CD4-positive, CD25-positive, alpha-beta regulatory T cell (primary cell): ENCODE measurements around the gene KLHL41. TPM values are rescaled to one million over a fixed set of nuclear protein-coding genes. Genes with fewer than 3 reads are reported as not detected.

ENCODE experiments used
- ATAC-seq, 2 donors: fragments of 150-1000 bp; cut with Tn5 transposase; one replicate each; pipeline ENCODE4 v1.10.0; 2021; ENCODE audit warnings: low read depth in 2 of 2, moderate number of reproducible peaks in 2 of 2, moderate library complexity in 1 of 2
- DNase-seq, 3 donors: peaks; one replicate each; pipeline versions ENCODE4 v3.0.0 to v3.0.0-alpha.2; 2012 to 2022; ENCODE audit warnings: mixed read lengths in 1 of 3
- H3K27ac ChIP-seq: one replicate; pipeline ENCODE4 v1.7.0; 2013; ENCODE audit warnings: mild to moderate bottlenecking, low read length; ENCODE audit not compliant: insufficient read depth, poor library complexity, severe bottlenecking
- H3K27me3 ChIP-seq: one replicate; pipeline ENCODE4 v1.7.0; 2013; ENCODE audit warnings: low read length; ENCODE audit not compliant: control insufficient read depth, insufficient read depth
- H3K36me3 ChIP-seq: one replicate; pipeline ENCODE4 v1.7.0; 2013; ENCODE audit warnings: mild to moderate bottlenecking, low read length, moderate library complexity; ENCODE audit not compliant: control insufficient read depth, insufficient read depth
- H3K4me1 ChIP-seq: 2 replicates; pipeline ENCODE4 v1.7.0; 2013; ENCODE audit warnings: mild to moderate bottlenecking, low read length; ENCODE audit not compliant: insufficient read depth, control insufficient read depth, poor library complexity, severe bottlenecking
- H3K4me3 ChIP-seq: one replicate; pipeline ENCODE4 v1.7.0; 2013; ENCODE audit warnings: low read depth, mild to moderate bottlenecking, low read length, moderate library complexity
- H3K9me3 ChIP-seq, 2 experiments: 1 replicate in 1 of 2; 2 replicates in 1 of 2; pipeline ENCODE4 v1.7.0; 2013; ENCODE audit warnings: low read length in 2 of 2, mild to moderate bottlenecking in 1 of 2, moderate library complexity in 1 of 2; ENCODE audit not compliant: control insufficient read depth in 2 of 2
- H3K27ac Mint-ChIP-seq, 3 donors: one replicate each; pipeline ENCODE4 v1.8.0; 2020 to 2022; ENCODE audit warnings: mild to moderate bottlenecking in 3 of 3, mixed read lengths in 3 of 3, moderate library complexity in 2 of 3
- H3K27me3 Mint-ChIP-seq: one replicate; pipeline ENCODE4 v1.8.0; 2022; ENCODE audit warnings: mild to moderate bottlenecking, mixed read lengths
- H3K36me3 Mint-ChIP-seq: one replicate; pipeline ENCODE4 v1.8.0; 2020; ENCODE audit warnings: mixed read lengths
- H3K4me1 Mint-ChIP-seq, 4 donors: one replicate each; pipeline ENCODE4 v1.8.0; 2020 to 2022; ENCODE audit warnings: mixed read lengths in 4 of 4, mild to moderate bottlenecking in 1 of 4
- H3K4me3 Mint-ChIP-seq, 4 donors: one replicate each; pipeline ENCODE4 v1.8.0; 2020 to 2022; ENCODE audit warnings: mild to moderate bottlenecking in 4 of 4, mixed read lengths in 4 of 4, moderate library complexity in 3 of 4
- H3K9me3 Mint-ChIP-seq, 7 donors: one replicate each; pipeline ENCODE4 v1.8.0; 2020 to 2022; ENCODE audit warnings: mixed read lengths in 7 of 7, mild to moderate bottlenecking in 3 of 7, moderate library complexity in 2 of 7
- polyA plus RNA-seq, 4 donors: library from polyadenylated mRNA; unstranded; fragments of 300-500 nt; fragmentation: Illumina TruSeq; gene quantifications; one replicate each; pipeline ENCODE4 v1.2.3, GENCODE V29; 2021
- total RNA-seq: library from RNA; stranded (reverse); gene quantifications from one replicate; pipeline ENCODE4 v1.2.3, GENCODE V29; 2022

KLHL41 gene
- total and polyA plus RNA-seq, 5 donors from 2014 or later, result 0.08 TPM; not detected in 4

- Histone ChIP-seq H3K27me3 (no peaks in the 10 kb centered on the region), H3K36me3 (no peaks in the 10 kb centered on the region), H3K4me1 (no peaks in the 10 kb centered on the region), H3K9me3 (no peaks in the 10 kb centered on the region), H3K27ac (no peak overlapping the region), H3K4me3 (no peak overlapping the region)
- Mint-ChIP-seq H3K36me3 (no peaks in the 10 kb centered on the region), H3K27me3 (no peaks in the 10 kb centered on the region), H3K9me3 (no peaks in the 10 kb centered on the region), H3K4me1 (no peaks in the 10 kb centered on the region), H3K4me3 (no peak overlapping the region), H3K27ac (no peak overlapping the region)
- DNase-seq (no peak), ATAC-seq (no peak)
These were observed 37.3 kb upstream of the KLHL41 start for GRCh38 chr2:169472249-169472648.

DNA sequence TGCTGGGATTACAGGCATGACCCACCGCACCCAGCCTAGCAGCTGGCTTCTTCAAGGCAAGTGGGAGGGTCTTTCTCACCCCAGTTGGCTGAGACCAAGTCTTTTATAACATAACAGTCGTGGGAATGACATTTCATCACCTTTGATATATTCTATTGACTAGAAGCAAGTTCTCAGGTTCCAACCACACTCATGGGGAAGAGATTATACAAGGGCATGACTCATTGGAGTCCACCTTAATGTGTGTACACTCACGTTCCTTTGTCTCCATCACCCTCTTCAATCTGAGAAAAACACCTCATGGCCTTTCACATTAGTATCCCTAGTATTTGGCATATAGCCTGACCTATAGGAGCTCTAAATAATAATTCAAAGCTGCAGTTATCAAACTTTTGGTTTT, 33.0 kb upstream of the KLHL41 start:
- Mint-ChIP-seq H3K4me1 (peaks cover 8 to 21% (median 13%) of the 10 kb centered on the region in 4 donors), H3K9me3 (peaks cover 0 to 2% (median 0%) of the 10 kb centered on the region in 7 donors)

DNA sequence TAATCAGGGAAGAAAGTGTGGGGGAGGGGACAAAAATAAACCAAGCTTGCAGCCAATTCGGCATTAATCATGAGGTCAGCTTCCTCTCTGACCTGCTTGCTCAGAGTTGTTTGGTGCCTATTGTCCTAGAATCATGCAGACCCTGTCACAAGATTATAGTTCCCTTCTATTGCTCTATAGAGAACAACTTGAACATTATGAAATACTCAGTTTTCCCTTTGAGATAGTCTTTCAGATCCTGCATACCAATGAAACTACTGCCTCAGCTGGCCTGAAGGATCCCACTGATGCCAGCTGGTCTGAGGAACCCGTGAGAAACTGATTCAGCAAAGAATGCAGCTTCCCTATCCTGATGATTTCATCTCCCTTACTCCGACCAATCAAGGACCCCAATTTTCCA, 31.2 kb upstream of the KLHL41 start:
- Mint-ChIP-seq H3K27me3 (peaks cover 4% of the 10 kb centered on the region), H3K27ac (no peak overlapping the region), H3K36me3 (peaks cover 2% of the 10 kb centered on the region), H3K4me1 (peaks cover 8 to 25% (median 17%) of the 10 kb centered on the region in 4 donors), H3K4me3 (peak overlapping the region; percentile 85 to 93 (median 90)), H3K9me3 (peaks cover 0 to 2% (median 0%) of the 10 kb centered on the region in 7 donors)
- Histone ChIP-seq H3K36me3 (no peaks in the 10 kb centered on the region), H3K4me3 (peak overlapping the region; percentile 32), H3K27me3 (no peaks in the 10 kb centered on the region), H3K9me3 (no peaks in the 10 kb centered on the region), H3K27ac (no peak overlapping the region), H3K4me1 (peaks cover 9% of the 10 kb centered on the region)
- ATAC-seq (no peak), DNase-seq (no peak)

More for the DNA sequence above, 33.0 kb upstream of the KLHL41 start:
- Histone ChIP-seq H3K9me3 (no peaks in the 10 kb centered on the region), H3K4me1 (peaks cover 9% of the 10 kb centered on the region), H3K36me3 (no peaks in the 10 kb centered on the region), H3K27ac (no peak overlapping the region), H3K27me3 (no peaks in the 10 kb centered on the region), H3K4me3 (no peak overlapping the region)
- peaks cover 4% of the 10 kb centered on the region for H3K27me3 Mint-ChIP-seq
- no peak for DNase-seq
- H3K4me3 Mint-ChIP-seq, result no peak overlapping the region
- H3K36me3 Mint-ChIP-seq, result no peaks in the 10 kb centered on the region
- no peak overlapping the region for H3K27ac Mint-ChIP-seq
- ATAC-seq, result no peak

DNA sequence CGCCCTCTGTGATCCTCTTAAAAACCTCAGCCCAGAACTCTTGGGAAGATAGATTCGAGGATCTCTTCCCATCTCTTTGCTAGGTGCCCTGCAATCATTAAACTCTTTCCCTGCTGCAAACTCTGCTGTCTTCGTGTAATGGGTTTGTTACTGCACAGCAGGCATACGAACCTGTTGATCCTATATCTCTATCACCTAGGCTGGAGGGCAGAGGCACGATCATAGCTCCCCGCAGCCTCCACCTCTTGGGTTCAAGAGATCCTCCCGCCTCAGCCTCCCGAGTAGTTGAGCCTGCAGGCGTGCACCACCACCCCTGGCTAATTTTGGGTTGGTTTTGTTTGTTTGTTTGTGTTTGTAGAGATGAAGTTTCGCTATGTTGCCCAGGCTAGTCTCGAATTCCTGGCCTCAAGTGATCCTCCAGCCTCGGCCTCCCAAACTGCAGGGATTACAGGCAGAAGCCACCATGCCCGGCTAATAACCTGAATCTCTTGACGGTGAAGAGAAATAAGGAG, 30.7 kb upstream of the KLHL41 start:
- ATAC-seq (no peak), DNase-seq (no peak)
- peak overlapping the region in 2 of 3 donors; percentile 75 to 80 for H3K27ac Mint-ChIP-seq
- Histone ChIP-seq H3K27me3 (no peaks in the 10 kb centered on the region), H3K4me3 (peak overlapping the region; percentile 72), H3K36me3 (no peaks in the 10 kb centered on the region), H3K4me1 (peaks cover 9% of the 10 kb centered on the region), H3K27ac (no peak overlapping the region), H3K9me3 (no peaks in the 10 kb centered on the region)
- H3K9me3 Mint-ChIP-seq, result peaks cover 0 to 2% (median 0%) of the 10 kb centered on the region in 7 donors
- peak overlapping the region; percentile 85 to 93 (median 90) for H3K4me3 Mint-ChIP-seq
- H3K36me3 Mint-ChIP-seq, result peaks cover 6% of the 10 kb centered on the region
- H3K4me1 Mint-ChIP-seq, result peaks cover 8 to 25% (median 17%) of the 10 kb centered on the region in 4 donors
- peaks cover 4% of the 10 kb centered on the region for H3K27me3 Mint-ChIP-seq

DNA sequence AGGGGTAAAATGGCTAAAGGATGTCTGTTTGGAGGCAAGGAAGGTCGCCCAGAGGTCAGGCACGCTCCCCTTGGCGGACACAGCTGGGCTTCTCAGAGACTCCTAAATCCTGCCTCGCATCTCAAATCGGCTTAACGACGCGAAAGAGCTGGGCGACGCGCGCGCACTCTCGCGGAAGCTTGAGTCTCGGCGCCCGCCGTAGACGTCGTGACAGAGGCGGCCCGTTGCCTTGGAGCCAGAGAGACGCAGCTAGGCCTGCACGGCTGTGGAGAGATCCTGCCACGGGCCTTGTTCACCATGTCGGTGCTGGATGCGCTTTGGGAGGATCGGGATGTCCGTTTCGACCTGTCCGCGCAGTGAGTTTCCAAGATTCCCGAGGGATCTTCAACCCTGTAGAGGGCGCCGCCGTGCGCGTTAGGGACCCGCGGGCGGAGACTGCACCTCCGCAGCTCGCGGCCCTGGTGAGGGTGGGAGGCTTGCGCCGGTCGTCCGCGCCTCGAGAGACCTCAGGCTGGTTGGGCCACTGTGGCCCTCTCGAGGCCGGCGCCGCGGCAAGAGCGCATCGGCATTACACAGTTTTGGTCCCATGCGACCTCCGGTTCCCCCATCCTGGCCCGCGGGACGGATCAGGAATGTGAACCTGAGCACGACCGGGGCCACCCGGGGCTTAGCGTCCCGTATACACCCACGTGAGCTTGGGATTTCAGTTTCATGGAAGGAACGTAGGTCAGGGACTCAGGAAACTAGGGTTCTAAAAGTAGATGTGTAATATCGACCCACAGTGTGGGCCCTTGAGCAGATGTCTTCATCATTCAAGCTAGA, 30.0 kb upstream of the KLHL41 start, which contains the start of gene BBS5:
Gene BBS5, plus strand, starts transcription at position 238 of the 822 bp plus-strand sequence. Its CDS starts 60 bp downstream, at position 298.
- H3K4me1 ChIP-seq, result peaks cover 9% of the 10 kb centered on the region
- H3K9me3 ChIP-seq, result no peaks in the 10 kb centered on the region
- DNase-seq (peak; percentile 28 to 84 (median 73)), ATAC-seq (peak; percentile 92 to 94)
- H3K27me3 ChIP-seq, result no peaks in the 10 kb centered on the region
- no peak within 1 kb of the TSS for H3K27ac ChIP-seq
- Mint-ChIP-seq H3K36me3 (peaks cover 7% of the 10 kb centered on the region), H3K9me3 (peaks cover 0 to 2% (median 0%) of the 10 kb centered on the region in 7 donors), H3K27me3 (peaks cover 4% of the 10 kb centered on the region), H3K4me1 (peaks cover 10 to 25% (median 17%) of the 10 kb centered on the region in 4 donors), H3K27ac (peak within 1 kb of the TSS; percentile 63 to 80 (median 75)), H3K4me3 (peak within 1 kb of the TSS; percentile 85 to 93 (median 90))
- peak within 1 kb of the TSS; percentile 72 for H3K4me3 ChIP-seq
- no peaks in the 10 kb centered on the region for H3K36me3 ChIP-seq

DNA sequence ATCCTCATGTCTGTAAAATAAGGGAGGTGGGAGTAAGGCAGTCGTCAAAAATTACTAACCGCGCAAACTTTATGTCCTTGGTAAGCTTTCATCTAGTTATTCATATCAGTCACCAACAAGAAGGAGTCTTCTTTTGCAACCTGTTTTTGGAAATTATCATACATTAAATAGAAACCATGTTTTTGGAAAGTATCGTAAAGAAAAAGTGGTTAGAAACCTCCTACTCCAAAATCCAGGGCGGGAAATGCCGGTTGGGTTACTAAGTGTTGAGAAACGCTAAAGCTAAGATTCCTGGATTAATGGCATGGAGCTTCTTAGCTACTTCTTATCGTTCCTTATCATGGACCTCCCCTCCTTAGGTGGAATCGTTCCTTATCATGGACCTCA, 29.4 kb upstream of the KLHL41 start:
- H3K27ac ChIP-seq, result no peak overlapping the region
- H3K36me3 Mint-ChIP-seq, result peaks cover 7% of the 10 kb centered on the region
- H3K4me1 ChIP-seq, result peaks cover 9% of the 10 kb centered on the region
- H3K4me3 ChIP-seq, result peak overlapping the region; percentile 72
- H3K4me1 Mint-ChIP-seq, result peaks cover 10 to 25% (median 17%) of the 10 kb centered on the region in 4 donors
- H3K27me3 Mint-ChIP-seq, result peaks cover 4% of the 10 kb centered on the region
- DNase-seq (no peak), ATAC-seq (no peak)
- peak overlapping the region in 1 of 3 donors; percentile 80 for H3K27ac Mint-ChIP-seq
- peaks cover 0 to 2% (median 0%) of the 10 kb centered on the region in 7 donors for H3K9me3 Mint-ChIP-seq
- H3K4me3 Mint-ChIP-seq, result peak overlapping the region; percentile 85 to 93 (median 90)
- no peaks in the 10 kb centered on the region for H3K36me3 ChIP-seq
- no peaks in the 10 kb centered on the region for H3K9me3 ChIP-seq
- H3K27me3 ChIP-seq, result no peaks in the 10 kb centered on the region

DNA sequence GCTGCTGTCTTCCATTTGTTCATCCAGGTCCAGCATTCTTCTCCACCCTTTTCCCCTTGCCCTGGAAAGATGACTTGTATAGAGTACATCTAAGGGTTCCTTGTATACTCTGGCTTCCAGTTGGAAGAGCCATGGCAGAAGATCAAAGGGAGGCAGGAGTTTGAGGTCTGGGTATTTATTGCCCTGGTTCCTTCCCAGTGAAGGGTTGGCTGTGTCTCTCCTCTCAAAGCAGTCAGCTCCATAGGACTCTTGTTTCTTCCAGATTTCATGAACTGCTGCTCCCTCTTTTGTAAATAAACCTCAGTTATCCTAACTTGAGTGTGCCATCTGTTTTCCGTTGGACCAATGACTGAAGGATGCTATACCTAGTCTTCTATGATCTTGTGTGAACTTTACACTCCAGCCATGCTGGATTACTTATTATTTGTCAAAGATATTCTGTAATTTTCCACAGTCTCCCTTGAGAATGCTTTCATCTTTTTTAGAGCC, 23.8 kb upstream of the KLHL41 start:
- Mint-ChIP-seq H3K27ac (no peak overlapping the region), H3K4me1 (peaks cover 5 to 14% (median 7%) of the 10 kb centered on the region in 4 donors), H3K36me3 (peaks cover 11% of the 10 kb centered on the region), H3K4me3 (no peak overlapping the region), H3K9me3 (no peaks in the 10 kb centered on the region), H3K27me3 (no peaks in the 10 kb centered on the region)
- Histone ChIP-seq H3K4me1 (no peaks in the 10 kb centered on the region), H3K9me3 (no peaks in the 10 kb centered on the region), H3K4me3 (no peak overlapping the region), H3K36me3 (no peaks in the 10 kb centered on the region), H3K27ac (no peak overlapping the region), H3K27me3 (no peaks in the 10 kb centered on the region)
- DNase-seq, result no peak
- ATAC-seq, result no peak
